ENCODE measurements around the gene RARRES2. TPM values are rescaled to one million over a fixed set of nuclear protein-coding genes. Genes with fewer than 3 reads are reported as not detected.
A peak's percentile ranks its signal among the peaks of the same experiment; 100 is the strongest.

The RARRES2 gene
- total RNA-seq, 1 experiment from 2014 or later = 2.1 TPM

DNA sequence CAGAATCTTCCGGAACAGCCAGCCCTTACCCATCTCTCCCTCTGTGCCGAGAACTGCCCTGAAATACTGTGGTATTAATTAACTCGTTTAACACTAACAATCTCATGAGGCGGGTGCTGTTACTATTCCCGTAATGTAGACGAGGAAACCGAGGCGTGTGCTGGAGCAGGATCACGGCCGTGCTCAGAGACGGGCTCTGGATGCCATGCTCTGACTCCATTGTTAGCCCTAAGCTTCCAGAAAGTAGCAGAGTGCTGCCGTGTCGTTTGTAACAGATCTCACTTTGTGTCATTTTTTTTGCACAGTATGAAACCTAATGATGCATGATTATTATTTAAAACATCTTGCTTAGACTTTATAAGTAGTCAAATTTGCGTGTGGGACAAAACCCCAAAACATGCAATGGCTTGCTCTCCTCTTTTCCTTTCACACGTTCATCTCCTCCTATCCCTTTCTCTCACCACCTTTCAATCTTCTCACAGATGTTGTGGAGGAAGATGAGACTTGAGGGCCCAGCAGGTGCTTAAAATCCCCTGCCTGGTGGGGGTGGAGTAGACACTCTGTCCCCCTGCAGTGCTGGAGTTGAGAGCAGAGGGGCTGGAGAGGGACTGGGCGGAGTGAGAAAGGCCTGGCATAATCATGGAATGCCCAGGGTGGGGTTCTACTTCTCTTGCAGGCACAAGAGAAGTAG, 17.6 kb downstream of the RARRES2 start:
- Histone ChIP-seq H3K27ac (ENCODE audit: low read depth, low read length) (peak overlapping the region; percentile 90), H3K4me3 (replicated peaks in 1 of 2; ENCODE audit: low read depth in 1 of 2, low read length in 2 of 2) (peak overlapping the region; percentile 59 to 69), H3K79me2 (ENCODE audit: insufficient read depth, low read length) (peaks cover 14% of the 10 kb centered on the region), H3K36me3 (ENCODE audit: control insufficient read depth in 1 of 2, insufficient read depth in 2 of 2, low read length in 2 of 2) (peaks cover 0 to 3% of the 10 kb centered on the region in 2 experiments; a peak in 1 of 4 replicates), H4K20me1 (ENCODE audit: insufficient read depth) (no peaks in the 10 kb centered on the region), H3K27me3 (ENCODE audit: insufficient read depth, low read length) (no peaks in the 10 kb centered on the region), H3K9me2 (ENCODE audit: insufficient read depth) (no peaks in the 10 kb centered on the region), H3K9ac (ENCODE audit: low read length) (peak overlapping the region; percentile 79), H3K9me3 (ENCODE audit: control insufficient read depth in 1 of 2, insufficient read depth in 1 of 2, low read depth in 1 of 2, low read length in 2 of 2) (no peaks in the 10 kb centered on the region), H3K4me1 (ENCODE audit: control insufficient read depth in 1 of 2, insufficient read depth in 2 of 2, low read length in 2 of 2) (peaks cover 8 to 36% of the 10 kb centered on the region in 2 experiments; a peak in 3 of 4 replicates), H3K4me2 (ENCODE audit: low read length) (peak overlapping the region; percentile 76), H2AFZ (ENCODE audit: low read depth, low read length, poor library complexity, severe bottlenecking) (no peak overlapping the region)
- ChIA-PET CTCF (no interaction called here), RAD21 (ENCODE audit: low non-redundant PET in 1 of 2, low total read pairs in 2 of 2, uncharacterized antibody in 2 of 2, unreplicated experiment in 2 of 2) (no interaction called here), POLR2A (no interaction called here)
- TF ChIP-seq SP1 (IDR thresholded peaks at IDR 0.05; ENCODE audit: low read depth) = no peak
- no peak for TF ChIP-seq CEBPB (IDR thresholded peaks at IDR 0.05; ENCODE audit: low read depth)
- TF ChIP-seq, protein P1, sequence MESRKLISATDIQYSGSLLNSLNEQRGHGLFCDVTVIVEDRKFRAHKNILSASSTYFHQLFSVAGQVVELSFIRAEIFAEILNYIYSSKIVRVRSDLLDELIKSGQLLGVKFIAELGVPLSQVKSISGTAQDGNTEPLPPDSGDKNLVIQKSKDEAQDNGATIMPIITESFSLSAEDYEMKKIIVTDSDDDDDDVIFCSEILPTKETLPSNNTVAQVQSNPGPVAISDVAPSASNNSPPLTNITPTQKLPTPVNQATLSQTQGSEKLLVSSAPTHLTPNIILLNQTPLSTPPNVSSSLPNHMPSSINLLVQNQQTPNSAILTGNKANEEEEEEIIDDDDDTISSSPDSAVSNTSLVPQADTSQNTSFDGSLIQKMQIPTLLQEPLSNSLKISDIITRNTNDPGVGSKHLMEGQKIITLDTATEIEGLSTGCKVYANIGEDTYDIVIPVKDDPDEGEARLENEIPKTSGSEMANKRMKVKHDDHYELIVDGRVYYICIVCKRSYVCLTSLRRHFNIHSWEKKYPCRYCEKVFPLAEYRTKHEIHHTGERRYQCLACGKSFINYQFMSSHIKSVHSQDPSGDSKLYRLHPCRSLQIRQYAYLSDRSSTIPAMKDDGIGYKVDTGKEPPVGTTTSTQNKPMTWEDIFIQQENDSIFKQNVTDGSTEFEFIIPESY (IDR thresholded peaks at IDR 0.05; ENCODE audit: extremely low read depth, insufficient replicate concordance, low read length) = no peak
- TF ChIP-seq YY1 (IDR thresholded peaks at IDR 0.05; ENCODE audit: extremely low read depth, insufficient replicate concordance, low read depth, low read length) = no peak
- TF ChIP-seq SRF (IDR thresholded peaks at IDR 0.05; ENCODE audit: low read depth) = no peak
- TF ChIP-seq POLR2AphosphoS5 (IDR thresholded peaks at IDR 0.05; ENCODE audit: low read depth, low read length) = no peak
- TF ChIP-seq, protein P2, sequence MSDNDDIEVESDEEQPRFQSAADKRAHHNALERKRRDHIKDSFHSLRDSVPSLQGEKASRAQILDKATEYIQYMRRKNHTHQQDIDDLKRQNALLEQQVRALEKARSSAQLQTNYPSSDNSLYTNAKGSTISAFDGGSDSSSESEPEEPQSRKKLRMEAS (IDR thresholded peaks at IDR 0.05) = no peak
- no peak for DNase-seq (ENCODE audit: low read depth, low spot score)
- peak; percentile 35 for ATAC-seq
- intact Hi-C loops (cut with micrococcal nuclease) = no loop called here
- BruUV-seq (replicated peaks) = TSS peak; percentile 54

Data from HCT116 (cell line).